ENCODE results near the gene FXYD6. TPM values are rescaled to one million over a fixed set of nuclear protein-coding genes. Genes with fewer than 3 reads are reported as not detected.

The FXYD6 gene
- total RNA-seq, 2 experiments from 2014 or later, result not detected

- Histone ChIP-seq H4K20me1 (ENCODE audit: insufficient read depth, low read length) (no peaks in the 10 kb centered on the region), H3K9me2 (ENCODE audit: insufficient read depth, low read length) (no peaks in the 10 kb centered on the region), H3K36me3 (ENCODE audit: insufficient read depth, low read length) (no peaks in the 10 kb centered on the region), H3K4me3 (ENCODE audit: low read depth, low read length, poor library complexity, severe bottlenecking) (no peak overlapping the region), H3K9me3 (ENCODE audit: low read length) (no peaks in the 10 kb centered on the region), H3K79me2 (ENCODE audit: insufficient read depth, low read depth, low read length) (no peaks in the 10 kb centered on the region), H2AFZ (ENCODE audit: low read length) (no peak overlapping the region), H3K4me1 (ENCODE audit: insufficient read depth, low read length, poor library complexity, severe bottlenecking) (no peaks in the 10 kb centered on the region), H3K27ac (ENCODE audit: low read depth, low read length, poor library complexity, severe bottlenecking) (no peak overlapping the region), H3K4me2 (ENCODE audit: low read length) (no peak overlapping the region)
- no peak for TF ChIP-seq CTCF (conservative IDR thresholded peaks at IDR 0.05; ENCODE audit: low read length)
- no peak for TF ChIP-seq EZH2phosphoT487 (IDR thresholded peaks at IDR 0.05; ENCODE audit: borderline replicate concordance, low read depth, low read length)
- CTCF ChIA-PET (ENCODE audit: unreplicated experiment), result no interaction called here
- POLR2A ChIA-PET, result no interaction called here
- no peak for DNase-seq (ENCODE audit: low spot score)
- no TSS peak for BruUV-seq (replicated peaks)
- intact Hi-C loops (cut with micrococcal nuclease; ENCODE audit: unreplicated experiment), result no loop called here
Measured at GRCh38 chr11:117796456-117796871, 80.0 kb downstream of the FXYD6 start.

GRCh38 chr11:117795638-117796455 is 80.6 kb downstream of the FXYD6 start:
- Histone ChIP-seq H3K4me2 (ENCODE audit: low read length) (no peak overlapping the region), H4K20me1 (ENCODE audit: insufficient read depth, low read length) (no peaks in the 10 kb centered on the region), H3K36me3 (ENCODE audit: insufficient read depth, low read length) (no peaks in the 10 kb centered on the region), H3K27ac (ENCODE audit: low read depth, low read length, poor library complexity, severe bottlenecking) (no peak overlapping the region), H3K4me3 (ENCODE audit: low read depth, low read length, poor library complexity, severe bottlenecking) (no peak overlapping the region), H2AFZ (ENCODE audit: low read length) (no peak overlapping the region), H3K9me2 (ENCODE audit: insufficient read depth, low read length) (no peaks in the 10 kb centered on the region), H3K79me2 (ENCODE audit: insufficient read depth, low read depth, low read length) (no peaks in the 10 kb centered on the region), H3K9me3 (ENCODE audit: low read length) (no peaks in the 10 kb centered on the region), H3K4me1 (ENCODE audit: insufficient read depth, low read length, poor library complexity, severe bottlenecking) (no peaks in the 10 kb centered on the region)
- no peak for DNase-seq (ENCODE audit: low spot score)
- POLR2A ChIA-PET, result no interaction called here
- no TSS peak for BruUV-seq (replicated peaks)
- intact Hi-C loops (cut with micrococcal nuclease; ENCODE audit: unreplicated experiment), result no loop called here
- no peak for TF ChIP-seq EZH2phosphoT487 (IDR thresholded peaks at IDR 0.05; ENCODE audit: borderline replicate concordance, low read depth, low read length)
- TF ChIP-seq CTCF (conservative IDR thresholded peaks at IDR 0.05; ENCODE audit: low read length), result no peak
- CTCF ChIA-PET (ENCODE audit: unreplicated experiment), result no interaction called here

All from OCI-LY7 (cell line).